ENCODE data around the gene IL15RA. TPM values are rescaled to one million over a fixed set of nuclear protein-coding genes. Genes with fewer than 3 reads are reported as not detected.

Gene IL15RA, protein sequence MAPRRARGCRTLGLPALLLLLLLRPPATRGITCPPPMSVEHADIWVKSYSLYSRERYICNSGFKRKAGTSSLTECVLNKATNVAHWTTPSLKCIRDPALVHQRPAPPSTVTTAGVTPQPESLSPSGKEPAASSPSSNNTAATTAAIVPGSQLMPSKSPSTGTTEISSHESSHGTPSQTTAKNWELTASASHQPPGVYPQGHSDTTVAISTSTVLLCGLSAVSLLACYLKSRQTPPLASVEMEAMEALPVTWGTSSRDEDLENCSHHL
- 1.5 TPM for polyA plus RNA-seq (2013, experiment 1 of 2; ENCODE audit: insufficient read length)
- polyA plus RNA-seq (2013, experiment 2 of 2; ENCODE audit: insufficient read length), result 1.4 TPM

DNA sequence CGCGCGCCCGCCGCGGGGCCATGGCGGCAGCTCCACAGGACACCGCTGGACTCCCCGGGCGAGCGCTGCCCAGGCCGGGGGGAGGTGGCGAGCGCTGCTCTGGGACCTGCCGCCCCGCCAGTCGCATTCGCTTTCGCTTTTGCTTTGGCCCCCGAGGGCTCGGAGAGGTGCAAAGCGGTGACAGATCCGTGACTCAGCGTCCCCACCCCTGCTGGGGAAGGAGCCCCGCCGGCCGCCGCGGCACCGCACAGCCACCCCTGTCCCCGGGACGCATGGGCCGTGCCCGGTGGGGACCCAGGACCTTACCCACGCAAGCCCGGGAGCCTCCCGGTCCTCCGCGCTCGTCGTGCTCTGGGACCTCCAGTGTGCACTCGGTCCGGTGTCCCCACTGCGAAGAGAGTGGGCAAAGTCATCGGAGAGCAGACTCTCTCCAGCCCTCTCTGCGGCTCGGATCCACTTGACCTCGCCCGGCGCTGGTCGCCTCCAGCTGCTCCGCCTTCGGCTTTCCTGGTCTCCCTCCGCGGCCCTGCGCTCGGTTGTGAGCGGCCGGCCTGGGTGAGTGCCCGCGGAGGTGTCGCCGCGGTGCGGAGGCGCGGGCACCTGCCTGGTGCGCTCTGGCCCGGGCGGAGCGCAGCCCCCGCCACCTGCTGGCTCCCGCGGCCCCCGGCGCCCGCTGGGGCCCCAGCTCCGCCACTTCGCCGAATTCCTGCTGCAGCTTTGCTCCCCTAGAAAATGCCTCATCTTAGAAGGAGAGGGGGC, at the start of gene IL15RA:
Gene IL15RA (minus strand): TSS at position 73 of the 759 bp plus-strand sequence. CDS start 51 bp downstream, at position 22.
- peak; percentile 44 for DNase-seq

DNA sequence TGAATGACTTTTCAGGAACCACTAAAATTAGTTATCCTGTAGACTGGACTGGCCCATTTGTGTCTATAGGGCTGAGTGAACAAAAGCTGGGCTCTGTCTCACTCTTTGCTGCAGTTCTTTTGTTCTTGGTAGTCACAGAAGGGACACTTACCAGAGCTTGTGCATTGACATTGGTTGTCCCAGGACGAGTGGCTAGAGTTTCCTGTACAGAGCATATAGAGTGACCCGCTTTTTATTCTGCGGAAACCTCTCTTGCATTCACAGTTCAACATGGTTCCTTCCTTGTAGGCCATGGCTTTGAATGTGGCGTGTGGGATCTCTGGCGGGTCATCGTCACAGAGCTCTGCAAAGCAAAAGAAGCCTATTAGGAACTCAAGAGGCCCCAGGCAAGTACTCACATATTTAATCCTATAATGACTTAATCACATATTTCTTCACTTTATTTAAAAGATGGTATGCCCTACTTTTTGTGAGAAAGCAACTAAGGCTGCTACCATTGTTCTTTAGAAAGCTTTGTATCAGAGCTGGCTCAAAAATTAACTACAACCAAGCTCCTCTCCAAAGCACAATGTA, 48.4 kb upstream of the IL15RA start:
- DNase-seq, result no peak

DNA sequence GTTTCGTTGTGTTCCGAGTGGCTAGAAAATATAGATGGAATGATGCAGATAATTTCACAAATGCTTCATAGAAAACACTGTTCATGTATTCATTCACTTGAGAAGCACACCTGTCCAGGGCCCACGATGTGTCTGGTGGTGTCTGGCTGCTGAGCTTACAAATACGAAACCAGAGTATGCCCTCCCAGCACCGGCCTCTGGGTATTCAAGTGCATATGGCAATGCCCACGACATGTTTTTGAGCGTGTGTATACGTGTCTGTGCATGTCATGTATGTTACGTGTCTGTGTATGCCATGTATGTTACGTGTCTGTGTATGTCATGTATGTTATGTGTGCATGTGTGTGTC, 47.0 kb upstream of the IL15RA start:
- no peak for DNase-seq

DNA sequence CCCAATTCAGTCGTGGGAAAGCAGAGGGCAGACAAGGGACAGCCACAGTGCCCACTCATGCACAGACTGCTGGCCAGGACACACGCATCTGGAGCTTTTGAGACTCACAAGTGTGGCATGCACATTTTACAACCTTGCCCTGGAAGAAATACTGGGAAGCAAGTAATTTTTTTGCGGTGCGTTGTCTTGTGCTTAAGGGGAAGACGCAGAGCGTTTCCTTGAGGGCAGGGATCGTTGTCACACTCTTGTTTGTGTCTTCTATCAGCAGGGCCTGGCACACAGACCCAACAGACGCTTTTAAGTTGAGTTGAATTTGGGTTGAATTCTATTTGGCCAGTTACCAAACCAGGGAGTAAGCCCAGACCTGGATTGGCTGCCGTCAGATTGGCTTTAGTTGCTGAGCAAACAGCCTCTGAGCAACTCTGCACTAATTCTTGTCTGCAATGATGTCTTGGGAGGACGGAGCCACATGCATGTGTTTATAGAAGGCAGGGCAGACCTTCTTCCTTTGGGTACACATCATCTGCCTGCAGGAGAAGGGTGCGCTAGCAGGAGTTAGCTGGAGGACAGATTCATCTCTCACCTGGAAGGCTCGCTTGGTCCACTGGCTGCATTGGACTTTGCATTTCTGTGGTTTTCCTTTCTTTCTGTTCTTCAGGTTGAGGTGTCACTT, 46.5 kb upstream of the IL15RA start:
- DNase-seq, result no peak

DNA sequence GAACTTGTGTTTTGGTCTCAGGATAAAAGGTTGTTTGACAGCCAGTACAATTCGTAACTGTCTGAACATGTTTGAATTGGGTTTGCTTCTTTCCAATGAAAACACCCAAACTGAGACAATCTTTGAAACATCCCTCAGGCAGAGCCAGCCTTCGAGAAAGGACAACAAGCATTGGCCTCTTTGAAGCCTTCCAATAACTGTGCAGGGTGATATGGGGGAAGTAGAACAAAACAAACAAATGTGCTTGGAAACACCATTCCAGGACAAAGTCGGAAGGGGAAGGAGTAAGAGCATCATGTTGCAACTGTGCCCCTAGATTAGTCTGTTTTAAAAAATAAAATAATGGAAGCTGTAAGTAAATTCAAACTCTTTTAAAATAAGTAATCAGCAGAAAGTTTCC, 45.3 kb upstream of the IL15RA start:
- DNase-seq, result no peak

DNA sequence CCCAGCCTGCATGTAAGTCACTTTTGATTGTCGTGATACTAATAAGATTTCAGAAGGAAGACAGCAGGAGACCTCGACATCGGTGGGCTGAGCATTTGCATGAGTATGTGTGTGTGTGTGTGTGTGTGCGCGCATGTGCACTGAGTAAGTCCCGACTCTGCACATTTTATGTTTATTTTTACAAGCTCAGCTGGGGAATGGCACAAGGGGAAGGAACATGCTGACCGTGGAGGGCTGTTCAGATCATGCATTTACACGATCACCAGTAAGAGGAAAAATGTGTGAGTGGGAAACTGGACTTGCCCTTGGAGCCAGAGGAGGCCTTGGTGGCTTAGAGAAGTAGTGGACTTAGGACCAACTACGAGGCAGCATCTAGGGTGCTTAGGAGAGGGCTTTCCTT, 43.5 kb upstream of the IL15RA start:
- DNase-seq, result no peak

DNA sequence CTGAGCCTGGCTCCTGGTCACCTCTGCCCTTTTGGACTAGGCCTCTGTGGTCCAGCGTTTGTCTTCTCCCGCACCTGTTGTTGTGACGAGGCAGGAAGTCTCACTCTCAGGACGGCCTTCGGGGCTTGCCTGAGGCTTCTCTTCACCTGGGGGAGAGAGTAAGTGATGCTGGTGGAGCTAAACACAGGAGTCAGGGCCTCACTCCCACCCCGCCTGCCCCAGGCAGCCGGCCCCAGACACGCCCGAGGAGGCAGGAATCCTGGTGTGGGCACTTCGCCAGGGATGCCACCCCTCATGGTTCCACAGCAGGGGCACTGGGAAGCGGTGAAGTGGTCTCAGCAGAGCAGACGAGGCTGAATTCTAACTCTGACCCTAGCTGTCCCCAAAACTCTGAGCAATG, 42.5 kb upstream of the IL15RA start:
- DNase-seq, result no peak

DNA sequence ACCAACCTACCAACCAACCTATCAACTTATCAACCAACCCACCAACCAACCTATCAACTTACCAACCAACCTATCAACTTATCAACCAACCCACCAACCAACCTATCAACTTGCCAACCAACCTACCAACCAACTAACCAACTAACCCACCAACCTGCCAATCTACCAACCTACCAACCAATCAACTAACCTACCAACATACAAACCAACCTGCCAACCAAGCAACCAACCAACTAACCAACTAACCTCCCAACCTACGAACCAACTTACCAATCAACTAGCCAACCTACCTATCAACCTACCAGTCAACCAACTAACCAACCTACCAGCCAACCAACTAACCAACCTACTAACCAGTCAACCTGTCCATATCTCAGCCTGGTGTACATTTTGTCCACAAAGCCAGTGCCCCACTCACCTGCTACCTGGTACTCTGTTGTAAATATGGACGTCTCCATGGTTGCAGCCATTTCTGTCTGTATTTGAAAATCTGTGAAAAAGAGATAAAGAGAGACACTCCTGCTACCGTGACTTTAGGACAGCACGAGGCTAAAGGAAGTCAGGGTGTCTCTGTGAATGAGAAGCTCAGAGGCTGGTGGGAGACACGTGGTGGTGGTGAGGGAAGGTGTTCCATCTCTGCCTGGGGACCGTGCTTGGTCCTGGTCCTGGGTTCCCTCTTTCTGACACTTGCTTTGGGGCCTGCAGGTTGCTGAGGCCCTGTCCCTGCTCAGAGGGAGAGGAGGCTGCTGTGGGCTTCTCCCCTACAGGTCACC, 41.9 kb upstream of the IL15RA start:
- no peak for DNase-seq

DNA sequence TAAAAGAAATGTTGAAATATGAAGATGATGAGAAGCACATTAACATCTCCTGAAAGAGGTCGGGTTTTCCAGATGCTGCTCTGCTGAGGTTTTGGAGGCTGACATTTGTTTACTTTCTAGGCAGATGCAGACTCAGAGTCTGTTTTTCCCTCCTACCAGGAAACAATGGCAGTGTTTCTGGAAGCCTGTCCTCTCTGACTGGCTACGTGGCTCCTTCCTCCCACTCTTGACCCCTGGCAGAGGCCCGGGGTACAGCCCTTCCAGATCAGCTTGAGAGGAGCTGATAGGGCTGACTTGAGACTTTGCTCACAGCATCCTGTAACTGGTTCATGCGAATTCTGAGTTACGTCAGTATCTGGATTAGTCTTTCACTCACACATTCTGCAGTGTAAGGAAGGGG, 41.1 kb upstream of the IL15RA start:
- DNase-seq, result no peak

DNA sequence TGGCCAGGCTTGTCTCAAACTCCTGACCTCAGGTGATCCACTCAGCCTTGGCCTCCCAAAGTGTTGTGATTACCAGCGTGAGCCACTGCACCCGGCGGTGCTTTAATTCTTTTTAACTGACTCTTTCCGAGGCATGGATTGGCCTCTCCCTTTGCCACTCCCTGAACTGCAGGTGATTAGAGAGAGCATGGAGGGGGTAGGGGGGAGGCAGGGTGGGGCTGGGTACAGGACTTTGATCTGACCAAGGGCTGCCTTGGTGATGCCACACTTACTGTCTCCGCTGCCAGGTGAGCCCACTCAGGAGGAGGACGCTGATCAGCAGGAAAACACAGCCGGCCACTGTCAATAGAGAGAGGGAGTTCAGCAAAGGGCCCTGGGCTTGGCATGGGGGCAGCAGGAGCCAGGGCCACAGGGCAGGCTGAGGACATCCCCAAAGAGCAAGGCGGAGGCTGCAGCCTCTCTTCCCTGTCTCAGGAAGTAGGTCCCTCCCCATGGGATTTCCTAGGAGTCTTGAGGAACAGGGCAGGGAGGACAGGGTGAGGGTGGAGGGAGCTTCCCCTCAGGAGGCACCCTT, 40.5 kb upstream of the IL15RA start:
- DNase-seq, result no peak

DNA sequence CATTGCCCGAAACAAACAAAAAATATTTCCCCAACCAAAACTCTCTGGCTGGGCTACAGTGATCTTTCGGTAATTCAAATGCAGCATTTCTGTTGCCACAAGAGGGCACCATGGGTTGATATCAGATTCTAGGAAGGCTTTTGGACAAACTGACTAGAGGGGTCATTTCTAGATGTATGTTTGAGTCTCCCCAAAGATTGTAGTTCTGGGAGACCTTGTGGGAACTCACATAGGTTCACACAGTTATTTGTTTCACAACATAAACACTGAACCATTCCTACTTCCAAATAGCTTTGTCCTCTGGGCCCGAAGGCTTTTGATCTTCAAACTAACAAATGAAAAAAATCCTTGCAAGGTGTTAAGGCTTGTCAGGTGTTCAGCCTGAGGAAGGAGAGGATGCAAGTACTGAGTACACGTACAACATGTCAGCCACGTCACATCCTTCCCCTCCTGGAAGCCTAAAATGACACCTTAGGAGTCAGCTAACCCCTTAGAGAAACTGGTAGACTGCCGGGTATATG, 37.0 kb upstream of the IL15RA start:
- peak; percentile 6 for DNase-seq

DNA sequence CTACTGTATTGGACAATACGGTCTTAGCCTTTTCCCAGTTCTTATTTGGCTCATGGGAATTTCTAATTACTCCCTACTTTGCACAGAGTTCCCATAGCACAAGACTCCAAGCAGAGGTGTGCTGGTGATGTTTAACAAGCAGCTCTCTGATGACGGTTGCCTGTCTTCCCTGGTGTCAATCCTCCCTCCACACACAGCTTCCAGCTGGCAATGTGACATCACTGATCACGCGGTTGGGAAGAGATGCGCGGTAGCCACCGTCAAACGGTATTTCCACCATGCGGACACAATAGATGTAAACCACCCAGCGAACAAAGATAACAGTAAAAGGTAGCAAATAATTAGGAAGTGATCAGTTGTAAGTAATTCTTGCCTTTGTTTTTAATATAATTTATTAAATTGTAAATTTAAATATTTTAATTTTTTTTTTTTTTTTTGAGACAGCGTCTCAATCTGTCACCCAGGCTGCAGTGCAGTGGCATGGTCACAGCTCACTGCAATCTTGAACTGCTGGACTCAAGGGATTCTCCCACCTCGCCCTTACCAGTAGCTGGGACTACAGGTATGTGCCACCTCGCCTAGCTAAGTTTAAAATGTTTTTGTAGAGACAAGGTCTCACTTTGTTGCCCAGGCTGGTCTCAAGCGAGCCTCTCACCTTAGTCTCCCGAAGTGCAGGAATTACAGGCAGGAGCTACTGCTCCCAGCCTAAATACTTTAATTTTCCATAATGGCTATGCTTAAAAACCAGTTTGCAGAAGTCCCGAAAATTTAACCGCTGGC, 36.3 kb upstream of the IL15RA start:
- no peak for DNase-seq

DNA sequence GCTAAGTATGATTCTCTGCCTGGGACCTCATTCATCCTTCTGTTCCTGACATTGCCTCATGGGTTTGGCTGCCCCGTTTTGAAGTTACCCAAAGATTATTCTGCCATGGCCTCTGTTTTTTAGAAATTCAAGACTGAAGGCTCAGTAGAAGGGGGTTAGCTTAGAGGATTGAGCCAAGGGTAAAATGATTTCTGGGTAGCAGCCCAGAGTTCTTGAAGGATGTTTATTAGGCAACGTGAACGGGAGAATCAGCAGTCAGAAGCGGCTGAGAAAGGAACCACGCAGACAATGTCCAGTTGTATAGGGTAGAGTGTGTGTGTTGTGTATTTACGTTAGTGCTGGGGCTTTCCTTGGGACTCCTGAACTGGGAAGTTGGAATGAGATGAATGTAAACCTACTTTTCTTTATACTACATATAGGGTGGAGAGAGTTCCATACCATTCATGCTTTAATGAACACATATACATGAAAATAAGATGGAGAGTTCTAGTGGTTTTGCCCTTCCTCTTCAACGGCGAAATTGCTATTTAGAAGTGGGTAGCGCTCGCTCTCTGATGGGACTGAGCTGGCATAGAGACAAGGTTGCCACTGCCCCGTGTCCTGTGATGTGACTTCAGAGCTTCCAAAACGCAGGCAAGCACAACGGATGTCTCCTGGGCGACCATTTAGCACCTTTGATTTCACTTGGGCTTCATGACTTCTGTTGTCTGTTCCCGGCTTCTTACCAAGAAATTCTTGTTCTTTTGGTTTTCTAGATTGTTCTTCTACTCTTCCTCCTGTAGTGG, 35.0 kb upstream of the IL15RA start:
- DNase-seq, result no peak

DNA sequence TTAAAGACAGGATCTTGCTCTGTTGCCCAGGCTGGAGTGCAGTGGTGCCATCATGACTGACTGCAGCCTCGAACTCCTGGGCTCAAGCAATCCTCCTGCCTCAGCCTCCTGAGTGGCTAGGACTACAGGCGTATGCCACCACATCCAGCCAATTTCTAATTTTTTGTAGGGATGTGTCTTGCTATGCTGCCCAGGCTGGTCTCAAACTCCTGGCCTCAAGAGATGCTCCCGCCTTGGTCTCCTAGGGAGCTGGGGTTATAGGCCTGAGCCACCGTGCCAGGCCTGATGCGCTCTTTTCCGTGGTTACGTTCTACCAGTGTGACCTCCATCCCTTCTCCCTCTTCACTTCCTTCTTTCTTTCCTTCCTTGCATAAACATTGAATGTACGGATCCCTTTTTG, 34.2 kb upstream of the IL15RA start:
- DNase-seq, result no peak

DNA sequence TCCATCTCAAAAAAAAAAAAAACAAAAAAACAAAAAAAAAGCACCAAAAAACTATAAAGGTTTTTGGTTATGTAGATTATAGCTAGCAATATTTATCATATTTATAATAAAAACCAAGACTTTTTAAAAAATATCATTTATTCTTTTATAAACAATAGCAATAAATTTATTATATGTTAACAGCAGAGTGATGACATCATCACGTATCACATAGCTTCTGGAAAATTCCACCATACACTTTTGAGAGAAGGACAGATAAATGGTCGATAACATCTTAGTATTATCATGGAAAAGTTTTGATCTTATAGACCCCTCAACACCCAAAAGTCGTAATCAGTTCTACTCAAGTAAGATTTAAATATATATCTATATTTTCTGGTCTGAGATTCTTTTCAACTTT, 33.2 kb upstream of the IL15RA start:
- DNase-seq, result no peak

DNA sequence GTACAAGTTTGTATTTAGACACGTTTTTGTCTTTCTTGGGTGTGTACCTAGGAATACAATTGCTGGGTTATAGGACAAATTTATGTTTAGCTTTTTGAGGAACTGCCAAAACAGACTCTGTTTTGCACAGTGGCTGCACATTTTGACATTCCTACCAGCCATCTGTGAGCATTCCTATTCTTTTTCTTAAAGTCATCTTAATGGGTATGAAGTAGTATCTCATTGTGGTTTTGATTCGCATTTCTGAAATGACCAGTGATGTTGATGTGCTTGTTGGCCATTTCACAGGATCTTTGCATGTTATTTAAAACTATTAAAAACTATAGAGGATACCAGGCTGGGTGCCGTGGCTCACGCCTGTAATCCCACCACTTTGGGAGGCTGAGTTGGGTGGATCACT, 32.6 kb upstream of the IL15RA start:
- DNase-seq, result no peak

DNA sequence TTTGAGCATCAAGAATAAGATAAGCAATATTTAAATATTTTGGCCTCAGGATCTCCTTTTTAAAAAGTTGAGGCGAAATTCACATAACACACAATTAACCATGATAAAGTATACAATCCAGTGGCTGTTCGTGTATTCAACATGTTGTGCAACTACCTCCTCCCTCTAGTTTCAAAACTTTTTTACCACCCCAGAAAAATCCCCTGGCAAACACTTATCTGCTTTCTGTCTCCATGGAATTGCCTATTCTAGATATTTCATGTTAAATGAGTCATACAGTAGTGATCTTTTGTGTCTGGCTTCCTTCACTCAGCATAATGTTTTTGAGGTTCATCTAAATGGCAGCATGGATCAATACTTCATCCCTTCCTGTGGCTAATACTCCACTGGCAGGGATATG, 31.8 kb upstream of the IL15RA start:
- DNase-seq, result peak; percentile 40

DNA sequence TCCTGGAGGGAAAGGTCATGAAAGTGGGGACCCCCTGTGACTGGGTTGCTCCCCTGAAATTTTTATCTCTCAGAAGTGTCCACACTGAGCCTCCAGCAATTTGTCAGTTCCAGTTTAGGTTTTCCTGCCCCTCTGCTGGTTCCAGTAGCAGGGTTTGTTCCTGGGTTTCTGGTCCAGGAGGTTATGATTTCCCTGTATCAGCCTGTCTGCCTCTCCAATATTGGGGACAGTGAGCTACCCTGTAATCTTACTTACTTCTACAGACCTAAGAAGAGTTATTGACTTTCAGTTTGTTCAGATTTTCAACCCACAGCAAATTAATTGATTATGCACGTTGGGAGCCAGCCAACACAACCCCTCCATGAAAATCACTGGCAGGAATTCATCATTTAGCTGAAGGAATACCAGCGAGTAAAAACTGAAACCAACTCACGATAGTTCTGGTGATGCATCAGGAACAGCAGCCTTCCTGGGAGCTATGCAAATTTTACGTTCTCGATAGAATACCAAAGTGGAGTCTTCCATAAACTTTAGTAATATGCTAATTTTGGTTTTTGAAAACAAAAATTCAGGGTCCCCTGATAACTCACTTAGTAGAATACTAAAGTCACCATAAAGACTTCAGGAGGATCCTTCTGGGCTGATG, 31.3 kb upstream of the IL15RA start:
- no peak for DNase-seq

DNA sequence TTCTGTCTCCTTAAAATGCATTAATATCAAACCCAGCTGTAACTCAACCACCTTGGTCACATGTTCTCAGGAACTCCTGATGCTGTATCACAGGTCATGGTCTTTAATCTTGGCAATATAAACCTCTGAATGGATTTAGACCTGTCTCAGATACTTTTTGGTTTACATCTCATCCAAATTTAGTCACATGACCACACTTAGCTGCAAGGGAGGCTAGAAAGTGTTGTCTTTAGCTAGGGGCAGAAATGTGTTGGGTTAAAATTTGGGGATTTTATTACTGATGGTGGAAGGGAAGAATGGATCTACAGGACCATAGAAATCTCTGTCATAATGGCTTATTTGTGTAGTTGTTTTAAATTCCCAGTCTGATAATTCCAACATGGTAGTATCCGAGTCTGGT, 29.6 kb upstream of the IL15RA start:
- no peak for DNase-seq

DNA sequence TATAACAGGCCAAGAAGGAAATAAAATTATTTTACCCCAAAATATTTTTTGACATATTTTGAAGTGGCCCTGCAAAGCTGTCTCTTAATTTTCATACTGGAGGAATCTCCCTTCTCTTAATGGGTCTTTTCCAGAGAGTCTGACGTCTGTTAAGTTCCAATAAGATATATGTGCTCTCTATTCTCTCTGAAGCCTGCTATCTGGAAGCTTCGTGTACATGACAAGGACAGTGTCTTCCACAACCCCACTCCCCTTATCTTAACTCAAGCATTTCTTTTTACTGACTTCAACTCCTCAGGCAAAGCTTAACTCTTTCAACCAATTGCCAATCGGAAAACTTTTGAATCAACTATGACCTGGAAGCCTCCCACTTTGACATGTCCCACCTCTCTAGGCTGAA, 29.2 kb upstream of the IL15RA start:
- no peak for DNase-seq

Data from fibroblast of skin of abdomen (primary cell).